ENCODE results near the gene PEX14. TPM values are rescaled to one million over a fixed set of nuclear protein-coding genes. Genes with fewer than 3 reads are reported as not detected.

Gene PEX14
- total RNA-seq, 4 donors from 2014 or later = 10.6 to 19.6 (median 13.9) TPM

DNA sequence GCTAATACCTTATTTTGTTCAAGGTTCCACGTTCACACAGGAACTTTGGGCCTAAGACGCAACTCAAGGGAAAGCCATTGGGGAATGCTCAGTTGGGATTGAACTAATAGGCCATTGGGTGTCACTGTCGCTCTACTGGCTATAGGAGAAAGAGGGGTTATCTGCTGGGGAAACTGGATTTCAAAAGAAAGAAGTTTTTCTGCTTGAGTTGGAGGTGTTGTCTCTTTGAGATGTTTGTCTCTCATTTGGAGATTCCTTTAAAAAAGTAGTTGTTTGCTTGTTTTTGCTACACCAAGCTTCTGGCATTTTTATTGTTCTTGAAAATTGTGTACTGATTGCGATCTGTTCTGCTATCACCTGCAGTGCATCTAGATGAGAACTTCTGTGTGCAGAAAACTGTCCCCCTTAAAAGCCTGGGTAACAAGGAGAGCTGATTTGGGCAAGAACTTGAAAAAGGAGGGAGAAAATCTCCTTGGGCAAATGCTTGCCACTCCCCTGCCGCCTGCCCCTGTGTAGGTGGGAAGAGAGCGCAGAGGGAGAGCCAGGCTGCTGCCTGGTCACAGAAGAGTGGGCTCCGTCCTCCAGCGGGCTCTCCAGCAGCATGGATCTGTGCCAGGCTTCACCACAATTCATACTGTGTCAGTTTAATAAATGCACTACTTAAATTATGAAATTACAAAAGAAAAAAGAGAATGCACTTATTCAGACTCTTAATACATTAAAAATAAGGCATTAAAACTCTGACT is 39.9 kb downstream of the PEX14 start:
- TF ChIP-seq, protein P1, sequence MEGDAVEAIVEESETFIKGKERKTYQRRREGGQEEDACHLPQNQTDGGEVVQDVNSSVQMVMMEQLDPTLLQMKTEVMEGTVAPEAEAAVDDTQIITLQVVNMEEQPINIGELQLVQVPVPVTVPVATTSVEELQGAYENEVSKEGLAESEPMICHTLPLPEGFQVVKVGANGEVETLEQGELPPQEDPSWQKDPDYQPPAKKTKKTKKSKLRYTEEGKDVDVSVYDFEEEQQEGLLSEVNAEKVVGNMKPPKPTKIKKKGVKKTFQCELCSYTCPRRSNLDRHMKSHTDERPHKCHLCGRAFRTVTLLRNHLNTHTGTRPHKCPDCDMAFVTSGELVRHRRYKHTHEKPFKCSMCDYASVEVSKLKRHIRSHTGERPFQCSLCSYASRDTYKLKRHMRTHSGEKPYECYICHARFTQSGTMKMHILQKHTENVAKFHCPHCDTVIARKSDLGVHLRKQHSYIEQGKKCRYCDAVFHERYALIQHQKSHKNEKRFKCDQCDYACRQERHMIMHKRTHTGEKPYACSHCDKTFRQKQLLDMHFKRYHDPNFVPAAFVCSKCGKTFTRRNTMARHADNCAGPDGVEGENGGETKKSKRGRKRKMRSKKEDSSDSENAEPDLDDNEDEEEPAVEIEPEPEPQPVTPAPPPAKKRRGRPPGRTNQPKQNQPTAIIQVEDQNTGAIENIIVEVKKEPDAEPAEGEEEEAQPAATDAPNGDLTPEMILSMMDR (IDR thresholded peaks at IDR 0.05) = no peak
- DNase-seq (ENCODE audit: low spot score) = no peak
- no peak for ATAC-seq (ENCODE audit: low FRiP score)

DNA sequence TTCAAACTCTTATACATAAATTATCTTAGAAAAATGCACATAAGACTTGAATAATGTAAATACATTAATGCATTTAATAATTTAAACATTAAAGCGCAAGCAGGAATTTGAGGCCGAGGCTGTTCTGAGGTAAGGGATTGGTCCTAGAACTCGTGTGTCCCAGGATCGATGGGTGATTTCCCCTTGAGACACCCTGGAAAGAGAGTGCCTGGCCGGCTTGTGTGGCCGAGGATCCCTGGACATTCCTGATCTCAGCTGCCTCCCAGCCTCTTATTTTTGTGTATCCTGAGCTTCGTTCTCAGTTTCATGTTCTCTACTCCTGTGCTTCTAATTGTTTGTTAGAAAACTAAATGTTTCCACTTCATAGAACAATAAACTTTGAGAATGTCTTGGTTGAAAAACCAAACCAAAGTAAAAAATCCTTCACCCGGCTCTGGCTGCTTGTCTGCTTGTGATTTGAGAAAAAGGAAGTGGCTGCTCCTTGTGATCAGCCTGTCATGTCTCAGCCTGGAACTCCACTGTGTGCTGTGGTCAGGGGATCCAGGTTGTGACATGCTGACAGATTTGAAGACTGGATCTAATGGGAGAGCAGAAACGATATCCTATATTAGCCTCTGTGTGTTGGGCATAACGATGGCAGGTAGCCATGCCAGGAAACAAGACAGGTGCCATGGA is 40.7 kb downstream of the PEX14 start:
- TF ChIP-seq, protein P1 (IDR thresholded peaks at IDR 0.05) = no peak
- ATAC-seq (ENCODE audit: low FRiP score) = no peak
- no peak for DNase-seq (ENCODE audit: low spot score)

DNA sequence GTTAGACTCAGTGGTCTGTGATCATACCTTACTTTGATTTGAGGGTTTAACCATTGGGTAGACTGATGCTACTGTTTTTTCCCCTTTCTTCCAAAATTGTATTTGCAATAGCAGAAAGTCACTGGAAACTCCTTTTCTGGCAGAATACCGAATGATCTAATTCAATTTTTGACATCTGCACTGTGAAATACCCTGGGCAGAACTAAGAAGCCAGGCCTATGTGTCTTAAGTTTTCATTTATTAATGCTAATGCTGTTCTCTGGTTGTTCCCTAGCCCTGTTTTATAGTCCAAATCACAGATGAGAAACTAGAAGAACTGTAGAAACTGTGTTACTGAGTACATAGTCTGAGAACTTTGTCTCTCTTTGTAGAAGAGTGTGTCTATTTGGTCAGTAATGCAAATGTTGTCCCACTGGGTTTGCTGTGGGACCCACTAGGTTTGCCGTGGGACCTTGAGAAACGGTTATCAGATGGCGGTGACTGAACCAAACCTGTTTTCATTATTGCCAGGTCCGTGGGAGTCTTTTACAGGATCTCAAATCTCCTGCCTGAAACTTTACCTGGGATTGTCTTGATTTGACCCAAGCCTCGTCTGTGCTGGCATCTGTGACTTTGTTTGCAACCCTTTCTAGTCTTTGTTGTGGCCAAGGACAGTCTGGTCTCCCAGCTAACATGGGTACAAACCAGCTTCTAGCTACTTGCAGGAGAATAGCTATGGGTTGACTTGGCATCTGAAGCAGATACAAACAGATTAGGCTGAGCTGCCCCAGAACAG is 41.4 kb downstream of the PEX14 start:
- ATAC-seq (ENCODE audit: low FRiP score) = no peak
- DNase-seq (ENCODE audit: low spot score) = no peak
- TF ChIP-seq, protein P1 (IDR thresholded peaks at IDR 0.05) = no peak

DNA sequence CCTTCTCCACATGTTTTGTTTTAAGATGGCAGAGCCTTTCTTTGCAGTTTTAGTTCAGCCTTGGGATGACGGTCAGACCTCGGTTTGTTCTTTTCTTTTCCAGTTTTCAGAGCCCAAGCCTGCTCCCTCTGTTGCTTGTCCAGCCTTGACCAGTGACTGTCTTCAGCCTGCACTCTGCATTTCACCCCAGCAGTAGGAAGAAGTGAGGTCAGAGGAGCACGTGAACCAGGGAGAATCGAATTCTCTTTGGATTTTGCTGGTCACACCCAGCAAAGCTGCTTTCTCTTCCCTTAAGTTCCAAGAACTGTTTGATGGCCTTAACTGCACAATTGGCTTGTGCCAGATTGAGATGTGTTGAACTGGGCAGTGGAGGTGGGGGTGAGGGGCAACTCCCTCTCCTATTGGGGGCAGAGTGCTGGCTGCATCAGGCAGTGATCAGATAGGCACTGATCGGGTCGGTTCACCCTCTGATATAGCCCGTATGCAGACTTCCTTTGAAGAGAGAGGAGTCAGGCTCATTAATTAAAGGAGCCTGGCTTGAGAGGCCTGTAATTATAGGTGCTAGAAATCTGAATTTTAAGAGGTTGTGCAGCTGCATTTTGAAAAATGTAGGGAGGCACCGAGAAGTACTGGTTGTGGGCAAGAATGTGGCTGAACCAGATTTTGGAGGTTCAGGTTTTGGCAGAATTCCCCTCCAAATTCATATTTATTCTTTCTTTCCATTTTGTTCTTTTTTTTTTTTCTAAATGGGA is 42.4 kb downstream of the PEX14 start:
- no peak for DNase-seq (ENCODE audit: low spot score)
- ATAC-seq (ENCODE audit: low FRiP score) = no peak
- TF ChIP-seq, protein P1 (IDR thresholded peaks at IDR 0.05) = no peak

DNA sequence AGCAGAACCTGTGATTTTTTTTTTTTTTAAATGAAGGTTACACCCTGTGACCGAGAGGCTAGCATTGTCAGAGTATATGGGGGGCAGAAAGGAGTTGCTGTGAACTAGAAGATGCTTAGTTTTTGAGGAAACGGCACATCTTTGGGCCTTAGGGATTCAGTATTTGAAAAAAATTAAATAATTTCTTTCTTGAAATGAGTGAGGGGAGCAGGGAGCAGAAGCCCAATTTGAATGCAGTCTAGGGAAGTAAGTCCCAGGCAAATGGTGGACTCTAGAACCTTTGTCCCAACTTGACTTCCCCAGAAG is 42.9 kb downstream of the PEX14 start:
- DNase-seq (ENCODE audit: low spot score) = no peak
- no peak for ATAC-seq (ENCODE audit: low FRiP score)
- TF ChIP-seq, protein P1 (IDR thresholded peaks at IDR 0.05) = no peak

DNA sequence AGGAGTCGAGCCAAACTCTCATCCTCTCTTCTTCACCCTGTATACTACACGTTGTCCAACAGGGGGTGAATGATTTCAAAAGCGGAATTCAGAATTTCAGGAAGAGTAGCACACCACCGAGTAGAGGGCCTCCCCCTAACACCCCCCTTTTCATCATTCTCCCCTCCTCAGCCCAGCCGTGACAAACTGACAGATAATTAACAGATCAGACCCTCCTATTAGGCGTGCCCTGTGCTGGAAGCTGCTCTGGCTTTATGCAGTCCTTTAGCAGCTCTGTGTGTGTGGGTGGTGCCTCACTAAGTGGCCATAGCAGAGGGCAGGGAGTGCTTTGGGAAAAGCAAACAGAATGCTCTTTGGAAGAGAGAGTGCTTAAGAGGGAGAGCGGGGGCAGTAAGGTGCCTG is 44.3 kb downstream of the PEX14 start:
- peak; percentile 43 for ATAC-seq (ENCODE audit: low FRiP score)
- TF ChIP-seq, protein P1 (IDR thresholded peaks at IDR 0.05) = no peak

More for the DNA sequence above, 44.3 kb downstream of the PEX14 start:
- no peak for DNase-seq (ENCODE audit: low spot score)

All from omental fat pad (tissue), 4 donors.